Esophagus (tissue), 2 donors: ENCODE results near the gene GMEB1. TPM values are rescaled to one million over a fixed set of nuclear protein-coding genes. Genes with fewer than 3 reads are reported as not detected.
"Not testable (repeated sequence)": the region's sequence is repeated elsewhere in the genome, so short reads cannot be mapped to it uniquely, and the experiment has no call there.

ENCODE experiments used
- H3K27ac ChIP-seq, 2 donors: one replicate each; pipeline ENCODE4 v1.5.1; 2013; ENCODE audit warnings: low read depth in 2 of 2, mild to moderate bottlenecking in 2 of 2, inconsistent platforms in 1 of 2, low read length in 1 of 2, moderate library complexity in 1 of 2
- H3K27me3 ChIP-seq, 2 donors: one replicate each; pipeline ENCODE4 v1.6.1; 2013; ENCODE audit warnings: low read length in 2 of 2, control low read depth in 1 of 2, mild to moderate bottlenecking in 1 of 2; ENCODE audit not compliant: insufficient read depth in 2 of 2, control insufficient read depth in 1 of 2
- H3K36me3 ChIP-seq, 2 donors: one replicate each; pipeline ENCODE4 v1.6.1; 2013; ENCODE audit warnings: low read length in 1 of 2; ENCODE audit not compliant: control insufficient read depth in 2 of 2, insufficient read depth in 2 of 2
- H3K4me1 ChIP-seq, 2 donors: one replicate each; pipeline ENCODE4 v1.6.1; 2013; ENCODE audit warnings: low read length in 1 of 2; ENCODE audit not compliant: control insufficient read depth in 2 of 2, insufficient read depth in 2 of 2
- H3K4me3 ChIP-seq, 2 donors: one replicate each; pipeline ENCODE4 v1.5.1; 2013; ENCODE audit warnings: low read length in 2 of 2, mild to moderate bottlenecking in 2 of 2, low read depth in 1 of 2, moderate library complexity in 1 of 2
- H3K9me3 ChIP-seq, 2 donors: one replicate each; pipeline ENCODE4 v1.6.1; 2013; ENCODE audit warnings: mild to moderate bottlenecking in 2 of 2, low read depth in 1 of 2, low read length in 1 of 2, moderate library complexity in 1 of 2; ENCODE audit not compliant: control insufficient read depth in 2 of 2, insufficient read depth in 1 of 2
- WGBS, 2 donors: extraction: QIAGEN DNeasy Blood & Tissue Kit; methylation state at CpG; one replicate each; pipeline ENCODE4 v1.1.7; 2013; 5-methylcytosine and 5-hydroxymethylcytosine counted together
- polyA plus RNA-seq, 2 donors: library from polyadenylated mRNA; stranded (reverse); fragments of 200-250 nt; gene quantifications; one replicate each; pipeline ENCODE4 v1.2.3, GENCODE V29; 2013
- donor health status: healthy with polysubstance abuse.
- donor health status: Bipolar disorder and iron deficiency.

The GMEB1 gene
- polyA plus RNA-seq, 2 donors: 3.2 to 5.0 TPM

DNA sequence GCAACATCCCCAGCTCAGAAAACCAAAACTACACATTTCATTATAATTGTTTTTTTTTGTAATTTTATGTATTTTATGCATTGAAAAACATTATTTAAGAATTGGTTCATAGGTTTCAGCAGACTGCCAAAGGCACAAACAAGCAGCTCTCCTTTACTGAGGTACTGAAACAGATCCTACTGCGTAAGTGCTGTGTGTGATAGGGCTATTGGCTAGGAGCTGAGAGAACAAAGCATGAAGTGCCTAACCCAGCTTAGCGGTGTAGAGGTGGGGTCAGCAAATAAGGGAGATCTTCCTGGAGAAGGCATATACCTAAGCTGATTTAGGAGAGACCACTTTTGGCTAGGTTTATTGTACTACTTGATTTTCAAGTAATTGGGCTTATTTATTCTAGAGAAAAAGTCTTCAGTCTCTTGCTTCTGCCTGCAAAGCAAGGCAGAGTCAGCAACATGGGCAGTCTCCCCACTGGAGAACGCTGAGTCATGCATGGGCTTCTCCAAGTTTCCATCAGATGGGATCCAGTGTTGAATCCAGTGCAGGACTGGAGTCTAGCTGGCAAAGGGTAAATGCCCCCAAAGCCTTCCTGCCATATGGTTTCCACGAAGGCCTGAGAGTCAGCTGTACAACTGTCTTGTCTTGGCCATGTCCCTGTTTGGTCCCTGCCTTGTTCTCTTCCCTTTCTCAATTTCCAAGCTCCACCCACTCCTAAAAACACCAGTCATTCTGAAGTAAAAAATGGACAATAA, 50.2 kb downstream of the GMEB1 start:
- WGBS, 2 donors: 73 to 82% methylated on average over 4 of the region's 4 CpGs
- Histone ChIP-seq H3K4me1 (no peaks in the 10 kb centered on the region), H3K4me3 (no peak overlapping the region), H3K36me3 (peaks cover 7% of the 10 kb centered on the region in 2 donors), H3K9me3 (no peaks in the 10 kb centered on the region), H3K27me3 (no peaks in the 10 kb centered on the region), H3K27ac (no peak overlapping the region)

DNA sequence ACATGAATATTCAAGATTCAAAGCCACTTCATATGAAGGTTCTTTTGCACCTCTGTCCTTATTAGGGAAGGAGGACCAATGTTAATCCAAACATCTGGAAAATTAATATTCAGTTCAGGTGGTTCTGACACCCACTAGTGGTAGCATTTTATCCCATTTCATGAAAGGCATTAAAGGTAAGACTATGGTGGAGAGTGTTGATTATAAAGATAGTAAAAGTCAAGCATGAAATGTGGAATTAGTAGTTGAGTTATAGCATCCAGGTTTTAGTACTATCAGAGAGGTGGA, 50.7 kb downstream of the GMEB1 start:
- Histone ChIP-seq H3K27ac (no peak overlapping the region), H3K27me3 (no peaks in the 10 kb centered on the region), H3K9me3 (no peaks in the 10 kb centered on the region), H3K4me1 (no peaks in the 10 kb centered on the region), H3K36me3 (peaks cover 3% of the 10 kb centered on the region in 2 donors), H3K4me3 (no peak overlapping the region)

DNA sequence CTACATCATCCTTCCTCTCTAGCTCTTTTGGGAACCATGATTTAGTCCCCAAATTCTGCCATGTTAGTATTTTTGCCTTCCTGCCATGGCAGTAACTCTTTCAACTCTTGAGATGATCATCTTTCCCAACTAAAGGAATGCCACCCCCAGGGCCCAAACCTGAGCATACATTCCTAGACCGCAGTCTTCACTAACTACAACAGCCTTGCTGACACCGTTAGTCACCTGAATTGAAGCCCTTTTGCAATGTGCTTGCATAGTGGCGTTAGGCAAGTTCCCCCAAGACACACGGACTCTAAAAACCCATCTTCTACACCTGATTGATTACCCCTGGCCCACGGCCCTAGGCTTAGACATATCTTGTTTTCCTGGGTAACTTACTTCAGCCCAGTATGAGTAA, 51.8 kb downstream of the GMEB1 start:
- 75 to 81% methylated on average over 5 of the region's 5 CpGs for WGBS, 2 donors
- Histone ChIP-seq H3K27ac (no peak overlapping the region), H3K9me3 (no peaks in the 10 kb centered on the region), H3K4me1 (no peaks in the 10 kb centered on the region), H3K4me3 (no peak overlapping the region), H3K36me3 (no peaks in the 10 kb centered on the region), H3K27me3 (no peaks in the 10 kb centered on the region)

DNA sequence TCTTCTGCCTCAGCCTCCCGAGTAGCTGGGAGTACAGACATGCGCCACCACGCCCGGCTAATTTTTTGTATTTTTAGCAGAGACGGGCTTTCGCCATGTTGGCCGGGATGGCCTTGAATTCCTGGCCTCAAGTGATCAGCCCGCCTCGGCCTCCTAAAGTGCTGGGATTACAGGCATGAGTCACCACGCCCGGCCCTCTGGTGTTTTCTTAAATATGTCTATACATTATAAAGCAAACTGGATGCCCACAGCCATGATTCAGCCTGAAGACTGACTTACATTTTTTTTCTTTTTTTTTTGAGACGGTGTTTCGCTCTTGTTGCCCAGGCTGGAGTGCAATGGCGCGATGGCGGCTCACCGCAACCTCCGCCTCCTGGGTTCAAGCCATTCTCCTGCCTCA, 53.3 kb downstream of the GMEB1 start:
- not testable (repeated sequence) for H3K9me3 ChIP-seq, H3K36me3 ChIP-seq, H3K27me3 ChIP-seq, H3K4me3 ChIP-seq, H3K4me1 ChIP-seq, H3K27ac ChIP-seq
- 80 to 85% methylated on average over 18 of the region's 18 CpGs for WGBS, 2 donors

DNA sequence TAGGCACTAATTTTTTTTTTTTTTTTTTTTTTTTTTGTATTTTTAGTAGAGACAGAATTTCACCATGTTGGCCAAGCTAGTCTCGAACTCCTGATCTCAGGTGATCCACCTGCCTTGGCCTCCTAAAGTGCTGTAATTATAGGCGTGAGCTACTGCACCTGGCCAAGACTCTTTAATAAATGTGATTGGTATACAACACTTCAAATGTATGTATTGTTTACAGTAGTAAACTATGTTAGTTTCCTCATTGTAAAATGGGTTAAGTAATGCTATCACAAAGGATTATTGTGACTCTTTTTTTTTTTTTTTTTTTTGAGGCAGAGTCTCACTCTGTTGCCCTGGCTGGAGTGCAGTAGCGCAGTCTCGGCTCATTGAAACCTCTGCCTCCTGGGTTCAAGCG, 56.8 kb downstream of the GMEB1 start:
- WGBS, 2 donors: 87 to 93% methylated on average over 5 of the region's 5 CpGs

DNA sequence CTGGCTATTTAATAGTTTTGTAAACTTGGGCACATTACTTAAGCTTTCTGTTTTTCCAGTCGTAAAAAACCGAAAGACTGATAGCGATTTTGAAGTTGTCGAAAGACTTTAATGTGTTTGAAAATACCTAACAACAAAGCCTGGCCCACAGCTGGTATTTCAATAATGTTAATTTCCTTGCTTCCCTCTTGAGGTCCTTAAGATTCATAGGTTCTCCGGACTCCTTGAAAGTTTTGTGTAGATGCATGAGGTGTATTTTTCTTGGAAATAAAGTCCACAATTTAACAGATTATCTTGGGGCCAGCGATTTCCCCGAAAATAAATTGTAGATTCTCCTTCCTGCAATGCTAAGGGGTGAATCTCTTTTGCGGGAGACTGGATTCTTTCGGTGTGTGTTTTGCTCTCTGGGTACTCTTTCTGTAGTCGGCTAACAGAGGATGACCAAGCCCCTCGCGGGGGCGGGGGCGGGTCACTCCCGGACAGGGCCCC, 67.4 kb downstream of the GMEB1 start:
- 14 to 17% methylated on average over 15 of the region's 15 CpGs for WGBS, 2 donors
- no peaks in the 10 kb centered on the region for H3K27me3 ChIP-seq
- peak overlapping the region; percentile 94 to 97 for H3K27ac ChIP-seq
- peak overlapping the region; percentile 89 to 92 for H3K4me3 ChIP-seq
- H3K4me1 ChIP-seq: peaks cover 0 to 3% of the 10 kb centered on the region in 2 donors
- H3K9me3 ChIP-seq: no peaks in the 10 kb centered on the region
- H3K36me3 ChIP-seq: peaks cover 0 to 4% of the 10 kb centered on the region in 2 donors

More for the DNA sequence above, 56.8 kb downstream of the GMEB1 start:
- H3K27me3 ChIP-seq, H3K27ac ChIP-seq, H3K4me3 ChIP-seq, H3K36me3 ChIP-seq, H3K9me3 ChIP-seq, H3K4me1 ChIP-seq: not testable (repeated sequence)

DNA sequence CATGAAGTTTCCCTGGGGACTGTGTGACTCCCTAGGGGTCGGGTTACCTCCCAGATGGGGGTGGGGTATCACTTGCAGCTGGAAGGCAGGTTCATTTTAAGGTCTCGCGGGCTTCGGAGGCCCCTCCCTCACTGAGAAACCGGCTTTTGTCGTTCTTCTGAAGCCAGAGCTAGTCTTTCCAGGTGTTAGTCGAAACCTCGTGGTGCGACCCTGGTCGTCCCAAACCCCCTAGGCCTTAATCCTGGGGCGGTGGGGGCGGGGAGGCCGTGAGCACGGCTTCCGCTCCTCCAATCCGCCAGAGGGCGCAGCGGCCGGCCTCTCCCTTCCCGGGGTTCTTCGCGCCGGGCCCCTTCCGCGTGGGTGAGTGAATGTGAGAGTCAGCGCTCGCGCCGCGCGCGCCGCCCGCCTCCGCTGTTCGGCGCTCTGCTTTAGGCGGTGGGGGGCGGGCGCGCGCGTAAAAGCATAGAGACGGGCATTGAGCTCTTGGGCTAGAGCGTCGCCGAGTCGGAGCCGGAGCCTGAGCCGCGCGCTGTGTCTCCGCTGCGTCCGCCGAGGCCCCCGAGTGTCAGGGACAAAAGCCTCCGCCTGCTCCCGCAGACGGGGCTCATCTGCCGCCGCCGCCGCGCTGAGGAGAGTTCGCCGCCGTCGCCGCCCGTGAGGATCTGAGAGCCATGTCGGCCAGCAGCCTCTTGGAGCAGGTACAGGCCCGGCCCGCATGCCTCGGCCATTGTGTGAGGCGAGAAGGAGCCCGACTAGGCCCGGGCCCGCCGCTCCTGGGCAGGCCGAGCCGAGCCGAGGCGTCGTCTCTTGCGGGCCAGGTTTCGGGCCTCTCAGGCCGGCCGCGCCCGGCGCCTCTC, 68.1 kb downstream of the GMEB1 start, which contains the start of gene YTHDF2:
YTHDF2 (plus strand) TSS at position 491 of the 857 bp plus-strand sequence; CDS start at position 672, 181 bp downstream.
- peak within 1 kb of the TSS; percentile 97 to 98 for H3K27ac ChIP-seq
- no peaks in the 10 kb centered on the region for H3K9me3 ChIP-seq
- 0% methylated on average over 83 to 92 of the region's 92 CpGs for WGBS, 2 donors
- H3K4me1 ChIP-seq: peaks cover 0 to 3% of the 10 kb centered on the region in 2 donors
- H3K36me3 ChIP-seq: peaks cover 0 to 4% of the 10 kb centered on the region in 2 donors
- H3K27me3 ChIP-seq: no peaks in the 10 kb centered on the region
- H3K4me3 ChIP-seq: peak within 1 kb of the TSS; percentile 89 to 92

DNA sequence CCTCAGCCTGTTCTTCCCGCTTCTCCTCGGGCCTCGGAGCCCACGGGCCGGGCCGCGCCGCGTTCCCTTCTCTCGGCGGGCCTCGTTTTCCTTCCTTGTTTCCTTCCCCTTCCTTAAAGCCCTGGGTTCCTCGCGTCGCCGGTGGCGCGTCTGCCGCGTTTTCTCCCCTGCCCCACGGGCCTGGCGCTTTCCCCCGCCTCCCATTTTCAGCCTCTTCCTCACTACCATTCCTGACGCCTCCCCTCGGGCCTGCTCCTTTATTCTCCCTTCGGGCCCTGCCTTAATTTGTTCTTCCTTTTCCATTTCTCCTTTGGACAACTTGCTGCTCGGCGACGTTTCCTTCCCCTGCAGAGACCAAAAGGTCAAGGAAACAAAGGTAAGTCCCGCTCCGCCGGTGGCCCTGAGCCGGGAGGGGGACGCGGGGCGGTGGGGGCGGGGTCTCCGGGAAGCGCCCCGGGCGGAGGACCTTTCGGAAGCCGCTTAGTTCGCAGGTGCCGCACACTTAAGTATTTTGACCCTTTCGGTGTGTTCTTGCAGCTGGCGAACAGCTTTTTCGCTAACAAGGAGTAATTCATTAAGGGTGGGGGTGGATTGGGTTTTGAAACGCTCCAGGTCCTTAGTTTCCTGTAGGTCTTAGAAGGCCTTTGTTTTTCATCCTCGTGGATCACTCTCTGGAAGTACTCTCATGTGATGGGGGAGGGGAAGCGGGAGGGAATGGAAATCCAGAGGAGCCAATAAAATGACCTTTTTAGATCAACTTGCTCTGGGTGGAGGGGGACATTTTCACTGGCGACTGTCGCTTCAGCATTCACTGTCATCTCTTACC, 68.9 kb downstream of the GMEB1 start:
- Histone ChIP-seq H3K27ac (peak overlapping the region; percentile 97 to 98), H3K4me1 (peaks cover 0 to 3% of the 10 kb centered on the region in 2 donors), H3K4me3 (peak overlapping the region; percentile 89 to 92), H3K9me3 (no peaks in the 10 kb centered on the region), H3K27me3 (no peaks in the 10 kb centered on the region), H3K36me3 (peaks cover 0 to 9% of the 10 kb centered on the region in 2 donors)
- 0% methylated on average over 53 of the region's 53 CpGs for WGBS, 2 donors

DNA sequence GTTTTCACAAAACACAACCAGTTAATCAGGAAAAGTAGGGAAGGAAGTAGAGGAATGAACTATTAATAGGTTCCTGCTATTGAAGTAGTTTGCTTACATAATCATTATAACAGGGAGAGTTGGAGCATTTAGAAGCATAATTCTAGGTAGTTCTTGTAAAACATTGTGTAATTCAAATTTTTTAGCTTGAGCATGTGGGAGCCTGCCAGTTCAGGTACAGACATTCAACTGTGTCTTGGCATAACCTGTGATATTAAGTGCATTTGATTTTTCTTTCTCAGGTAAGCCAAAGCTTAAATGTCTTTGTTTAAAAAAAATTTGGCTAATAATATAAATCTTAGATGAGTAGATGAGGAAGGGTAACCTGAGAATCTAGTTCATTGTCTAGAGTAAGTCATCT, 71.5 kb downstream of the GMEB1 start:
- no peak overlapping the region for H3K27ac ChIP-seq
- H3K9me3 ChIP-seq: no peaks in the 10 kb centered on the region
- peaks cover 0 to 3% of the 10 kb centered on the region in 2 donors for H3K4me1 ChIP-seq
- no peaks in the 10 kb centered on the region for H3K27me3 ChIP-seq
- H3K4me3 ChIP-seq: no peak overlapping the region
- H3K36me3 ChIP-seq: peaks cover 5 to 22% of the 10 kb centered on the region in 2 donors
